ENCODE results near the gene MGAT2.
"Not testable (repeated sequence)": the region's sequence is repeated elsewhere in the genome, so short reads cannot be mapped to it uniquely, and the experiment has no call there.

MGAT2 gene

DNA sequence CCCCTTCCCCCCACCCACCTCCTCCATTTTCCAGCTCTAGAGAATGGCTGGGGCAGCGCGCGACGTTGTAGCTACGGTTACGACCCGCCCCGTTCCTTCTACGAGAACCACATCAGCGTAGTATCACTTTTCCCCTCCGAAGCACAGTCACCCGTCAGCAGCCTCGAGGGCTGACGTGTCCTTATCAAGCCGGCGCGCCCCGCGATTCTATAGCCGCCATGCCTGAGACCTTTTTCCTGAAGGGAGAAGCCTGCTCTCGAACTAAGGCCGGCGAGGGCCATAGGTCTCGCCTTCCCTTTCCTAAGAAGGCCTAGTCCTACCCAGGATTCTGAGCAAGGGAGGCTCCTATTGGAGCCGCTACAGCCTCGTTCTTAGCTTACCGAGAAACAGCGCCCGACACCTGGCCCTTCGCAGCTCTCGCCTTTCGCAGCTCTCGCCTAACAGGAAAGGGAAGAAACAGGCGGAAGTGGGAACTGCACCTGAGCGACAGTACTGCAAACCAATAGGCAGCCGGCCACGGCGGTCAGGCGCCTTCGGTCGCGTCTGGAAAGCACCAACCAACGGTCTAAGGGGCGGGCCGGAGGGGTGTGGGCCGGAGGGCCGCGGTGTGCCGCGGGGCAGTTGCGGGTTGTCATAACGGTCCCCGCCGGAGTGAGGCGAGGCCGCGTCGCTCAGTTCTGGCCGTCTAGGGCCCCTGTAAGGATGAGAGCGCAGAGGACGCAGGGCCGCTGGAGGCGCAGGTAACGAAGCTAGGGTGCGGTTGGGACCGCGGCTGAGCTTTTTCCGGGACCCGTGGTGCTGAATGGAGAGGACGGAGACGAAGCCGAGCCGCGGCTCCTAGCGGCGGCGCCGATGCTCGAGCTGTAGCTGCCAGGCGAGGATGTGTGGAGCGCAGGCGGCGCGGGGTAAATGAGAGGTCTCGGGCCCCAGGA lies at the start of gene MGAT2, which contains the start of gene RPL36AL:
MGAT2 (plus strand) TSS at position 618 of the 932 bp plus-strand sequence. CDS start 470 bp downstream, outside the sequence.
RPL36AL (minus strand) TSS at position 445 of the 932 bp plus-strand sequence. CDS start 1,522 bp downstream, outside the sequence.
- peaks cover 19% of the 10 kb centered on the region for H3K4me1 ChIP-seq
- DNase-seq (ENCODE audit: low spot score in 2 of 2): peak; percentile 96 to 99
- H3K36me3 ChIP-seq (replicated peaks): peaks cover 27% of the 10 kb centered on the region
- H3K4me3 ChIP-seq: peak within 1 kb of the TSS; percentile 83
- H3K9me3 ChIP-seq: no peaks in the 10 kb centered on the region
- H3K27me3 ChIP-seq (ENCODE audit: low read depth): no peaks in the 10 kb centered on the region
- in situ Hi-C loops (cut with MboI; ENCODE audit: low sequenced_read_pairs): no loop called here

DNA sequence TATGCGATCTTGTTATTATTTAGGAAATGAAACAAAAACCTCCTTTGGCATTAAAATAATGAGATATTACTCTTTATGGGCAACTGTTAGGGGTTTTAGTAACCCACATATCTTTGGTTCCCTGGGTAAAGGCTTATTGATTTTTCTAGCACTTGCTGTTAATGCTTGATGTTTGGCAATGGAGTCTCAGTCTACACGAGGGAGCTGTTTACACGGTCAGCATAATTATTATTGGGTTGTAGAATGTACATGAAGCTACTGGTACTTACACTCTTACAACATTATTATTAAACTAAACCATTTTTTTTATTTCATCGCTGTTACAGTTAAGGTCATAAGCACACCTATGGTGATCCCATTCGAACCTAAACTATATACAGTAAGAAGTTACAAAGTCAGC lies 46.6 kb upstream of the MGAT2 start:
- H3K9me3 ChIP-seq: no peaks in the 10 kb centered on the region
- no peaks in the 10 kb centered on the region for H3K4me1 ChIP-seq
- H3K4me3 ChIP-seq: no peak overlapping the region
- DNase-seq (ENCODE audit: low spot score in 2 of 2): no peak
- in situ Hi-C loops (cut with MboI; ENCODE audit: low sequenced_read_pairs): no loop called here
- H3K27me3 ChIP-seq (ENCODE audit: low read depth): no peaks in the 10 kb centered on the region
- H3K36me3 ChIP-seq (replicated peaks): peaks cover 40% of the 10 kb centered on the region

DNA sequence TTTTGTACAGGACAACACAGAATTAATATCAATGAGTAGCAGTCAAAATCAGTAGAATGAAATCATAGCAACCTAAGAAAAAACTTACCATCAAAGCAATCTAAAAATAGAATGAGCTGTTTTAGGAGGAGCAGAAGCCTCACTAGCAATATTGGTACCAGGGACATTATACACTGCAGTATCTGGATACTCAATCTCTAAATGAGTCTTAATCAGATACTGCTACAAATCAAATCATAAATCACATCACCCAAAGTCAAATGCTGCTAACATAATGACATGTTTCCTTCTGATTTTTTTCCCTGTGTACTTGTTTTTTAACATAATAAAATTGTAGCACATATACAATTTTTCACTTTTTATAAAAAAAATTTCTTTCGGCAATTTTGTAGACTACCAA lies 42.5 kb upstream of the MGAT2 start:
- Histone ChIP-seq H3K4me1 (peaks cover 5% of the 10 kb centered on the region; the same call in 1 of the 2 replicates), H3K9me3 (no peaks in the 10 kb centered on the region), H3K27me3 (ENCODE audit: low read depth) (no peaks in the 10 kb centered on the region), H3K36me3 (replicated peaks) (peaks cover 53% of the 10 kb centered on the region), H3K4me3 (no peak overlapping the region)
- in situ Hi-C loops (cut with MboI; ENCODE audit: low sequenced_read_pairs): no loop called here
- DNase-seq (ENCODE audit: low spot score in 2 of 2): no peak

DNA sequence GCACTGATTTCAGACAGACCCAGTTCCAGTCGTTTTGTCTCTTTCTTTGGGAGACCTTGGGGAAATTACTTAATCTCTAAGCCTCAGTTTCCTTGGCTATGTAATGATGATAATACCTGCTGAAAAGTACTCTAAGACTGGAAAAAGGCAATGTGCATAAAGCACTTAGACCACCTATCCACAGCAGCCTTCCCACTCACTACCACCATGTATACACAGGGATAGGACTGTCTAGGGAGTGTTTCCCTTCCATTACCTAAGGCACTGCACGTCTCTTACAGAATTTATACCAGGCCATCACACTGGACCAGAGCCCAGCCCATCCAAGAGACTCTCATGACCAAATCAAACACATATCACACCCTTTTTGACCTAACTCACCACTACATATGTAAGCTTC lies 40.8 kb upstream of the MGAT2 start:
- no peak for DNase-seq (ENCODE audit: low spot score in 2 of 2)
- Histone ChIP-seq H3K36me3 (replicated peaks) (peaks cover 55% of the 10 kb centered on the region), H3K4me1 (peaks cover 9% of the 10 kb centered on the region), H3K4me3 (no peak overlapping the region), H3K9me3 (no peaks in the 10 kb centered on the region), H3K27me3 (ENCODE audit: low read depth) (no peaks in the 10 kb centered on the region)
- in situ Hi-C loops (cut with MboI; ENCODE audit: low sequenced_read_pairs): no loop called here

DNA sequence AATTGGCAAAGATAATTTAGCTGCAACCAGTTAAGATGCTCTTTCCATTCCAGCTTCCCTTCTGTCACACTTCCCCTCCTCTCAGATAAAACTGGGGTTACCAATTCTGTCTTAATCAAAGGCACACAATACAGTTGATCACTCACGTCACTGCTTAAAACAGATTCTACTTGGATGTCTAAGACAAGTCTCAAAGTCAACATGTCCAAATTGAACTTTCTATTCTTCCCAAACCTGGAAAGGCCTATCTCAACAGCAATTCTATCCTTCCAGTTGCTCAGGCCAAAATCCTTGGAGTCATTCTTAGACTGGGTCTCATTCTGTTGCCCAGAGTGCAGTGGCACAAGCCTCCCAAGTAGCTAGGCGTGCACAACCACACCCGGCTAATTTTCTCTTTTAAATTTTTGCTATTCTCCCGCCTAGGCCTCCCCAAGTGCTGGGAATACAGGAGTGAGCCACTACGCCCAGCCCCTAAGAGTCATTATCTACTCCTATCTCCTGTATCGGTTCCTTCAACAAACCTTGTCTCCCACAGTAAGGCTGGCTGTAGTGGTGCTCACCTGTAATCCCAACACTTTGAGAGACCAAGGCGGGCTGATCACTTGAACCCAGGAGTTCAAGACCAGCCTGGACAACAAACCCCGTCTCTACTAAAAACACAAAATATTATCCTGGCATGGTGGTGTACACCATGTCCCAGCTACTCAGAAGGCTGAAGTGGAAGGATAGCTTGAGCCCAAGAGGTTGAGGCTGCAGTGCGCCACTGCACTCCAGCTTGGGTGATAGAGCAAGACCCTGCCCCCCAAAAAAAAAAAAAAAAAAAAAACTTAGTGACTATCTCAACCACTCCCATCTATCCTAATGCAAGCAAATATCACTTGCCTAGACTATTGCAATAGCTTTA lies 39.1 kb upstream of the MGAT2 start:
- H3K4me1 ChIP-seq: peaks cover 9% of the 10 kb centered on the region
- H3K36me3 ChIP-seq (replicated peaks): peaks cover 57% of the 10 kb centered on the region
- no peaks in the 10 kb centered on the region for H3K27me3 ChIP-seq (ENCODE audit: low read depth)
- no peak overlapping the region for H3K4me3 ChIP-seq
- DNase-seq (ENCODE audit: low spot score in 2 of 2): no peak
- no peaks in the 10 kb centered on the region for H3K9me3 ChIP-seq
- in situ Hi-C loops (cut with MboI; ENCODE audit: low sequenced_read_pairs): no loop called here

DNA sequence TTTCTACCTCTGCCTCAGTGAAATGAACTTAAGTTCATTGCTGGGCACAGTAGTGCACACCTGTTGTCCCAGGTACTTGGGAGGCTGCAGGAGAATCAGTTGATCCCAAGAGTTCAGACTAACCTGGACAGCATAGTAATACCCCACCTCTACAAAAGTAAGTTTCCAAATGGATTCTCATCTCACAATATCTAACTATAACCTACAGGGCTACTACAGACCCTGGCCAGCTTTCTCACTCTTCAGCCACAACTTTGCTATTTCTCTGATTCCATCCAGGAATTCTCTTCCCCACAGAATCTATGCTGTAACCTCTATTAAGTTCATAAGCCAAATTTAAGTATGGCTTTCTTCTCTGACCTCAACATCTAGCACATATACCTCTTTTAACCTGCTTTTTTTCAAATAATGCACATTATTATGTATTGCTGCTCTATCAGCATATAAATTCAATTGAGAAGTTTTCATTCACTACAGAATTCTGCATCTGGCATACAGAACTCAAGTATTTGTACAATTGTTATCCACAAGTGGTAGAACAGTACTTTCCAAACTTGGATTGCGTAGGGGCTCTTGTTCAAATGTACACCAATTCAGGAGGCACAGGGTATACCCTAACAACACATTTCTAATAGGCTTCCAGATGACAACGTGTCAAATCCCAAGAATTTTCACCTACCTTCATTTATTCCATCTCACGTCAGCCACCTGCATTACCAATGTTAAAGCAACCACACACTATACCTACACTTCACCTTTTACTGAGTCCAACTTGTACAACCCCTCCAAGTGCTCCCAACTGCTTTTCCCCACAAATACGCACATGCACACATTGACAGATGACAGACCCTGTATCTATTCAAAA lies 38.3 kb upstream of the MGAT2 start:
- H3K36me3 ChIP-seq (replicated peaks): peaks cover 48% of the 10 kb centered on the region
- DNase-seq (ENCODE audit: low spot score in 2 of 2): no peak
- H3K27me3 ChIP-seq (ENCODE audit: low read depth): no peaks in the 10 kb centered on the region
- H3K4me1 ChIP-seq: peaks cover 9% of the 10 kb centered on the region
- in situ Hi-C loops (cut with MboI; ENCODE audit: low sequenced_read_pairs): no loop called here
- H3K4me3 ChIP-seq: no peak overlapping the region
- H3K9me3 ChIP-seq: no peaks in the 10 kb centered on the region

DNA sequence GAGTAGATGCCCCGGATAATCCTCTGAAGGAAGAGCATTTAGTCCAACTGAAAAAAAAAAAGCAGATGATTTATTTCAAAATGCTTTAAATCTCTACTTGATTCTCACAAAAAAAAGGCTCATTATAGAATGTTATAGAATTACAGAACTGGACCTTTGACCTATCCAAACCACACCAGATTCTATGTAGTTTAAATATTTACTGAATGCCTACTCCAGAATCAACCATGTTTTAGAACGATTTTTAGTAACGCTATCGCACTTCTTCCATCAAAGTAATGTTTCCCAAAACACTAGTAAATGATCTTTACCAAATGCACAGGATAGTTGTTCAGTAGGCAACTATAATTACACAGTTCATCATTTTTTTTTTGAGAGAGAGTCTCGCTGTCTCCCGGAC lies 37.0 kb upstream of the MGAT2 start:
- Histone ChIP-seq H3K27me3 (ENCODE audit: low read depth) (no peaks in the 10 kb centered on the region), H3K9me3 (no peaks in the 10 kb centered on the region), H3K4me1 (peaks cover 9% of the 10 kb centered on the region), H3K36me3 (replicated peaks) (peaks cover 41% of the 10 kb centered on the region), H3K4me3 (peak overlapping the region; percentile 95)
- in situ Hi-C loops (cut with MboI; ENCODE audit: low sequenced_read_pairs): no loop called here
- no peak for DNase-seq (ENCODE audit: low spot score in 2 of 2)

DNA sequence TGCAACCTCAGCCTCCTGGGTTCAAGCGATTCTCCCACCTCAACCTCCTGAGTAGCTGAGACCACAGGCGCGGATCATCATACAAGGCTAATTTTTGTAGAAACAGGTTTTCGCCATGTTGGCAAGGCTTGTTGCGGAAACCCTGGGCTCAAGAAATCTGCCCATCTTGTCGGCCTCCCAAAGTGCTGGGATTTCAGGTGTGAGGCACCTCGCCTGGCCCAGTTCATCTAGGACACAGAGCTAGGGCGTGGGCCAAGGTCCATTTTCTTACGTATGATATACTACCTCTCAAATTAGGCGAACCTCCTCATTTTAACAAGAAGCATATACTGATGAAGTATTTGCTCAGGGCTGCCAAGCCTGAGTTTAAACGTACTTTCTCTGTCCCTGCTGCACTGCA lies 36.5 kb upstream of the MGAT2 start:
- no peaks in the 10 kb centered on the region for H3K9me3 ChIP-seq
- H3K4me1 ChIP-seq: peaks cover 9% of the 10 kb centered on the region
- in situ Hi-C loops (cut with MboI; ENCODE audit: low sequenced_read_pairs): no loop called here
- no peak for DNase-seq (ENCODE audit: low spot score in 2 of 2)
- H3K36me3 ChIP-seq (replicated peaks): peaks cover 41% of the 10 kb centered on the region
- peak overlapping the region; percentile 95 for H3K4me3 ChIP-seq
- H3K27me3 ChIP-seq (ENCODE audit: low read depth): no peaks in the 10 kb centered on the region

DNA sequence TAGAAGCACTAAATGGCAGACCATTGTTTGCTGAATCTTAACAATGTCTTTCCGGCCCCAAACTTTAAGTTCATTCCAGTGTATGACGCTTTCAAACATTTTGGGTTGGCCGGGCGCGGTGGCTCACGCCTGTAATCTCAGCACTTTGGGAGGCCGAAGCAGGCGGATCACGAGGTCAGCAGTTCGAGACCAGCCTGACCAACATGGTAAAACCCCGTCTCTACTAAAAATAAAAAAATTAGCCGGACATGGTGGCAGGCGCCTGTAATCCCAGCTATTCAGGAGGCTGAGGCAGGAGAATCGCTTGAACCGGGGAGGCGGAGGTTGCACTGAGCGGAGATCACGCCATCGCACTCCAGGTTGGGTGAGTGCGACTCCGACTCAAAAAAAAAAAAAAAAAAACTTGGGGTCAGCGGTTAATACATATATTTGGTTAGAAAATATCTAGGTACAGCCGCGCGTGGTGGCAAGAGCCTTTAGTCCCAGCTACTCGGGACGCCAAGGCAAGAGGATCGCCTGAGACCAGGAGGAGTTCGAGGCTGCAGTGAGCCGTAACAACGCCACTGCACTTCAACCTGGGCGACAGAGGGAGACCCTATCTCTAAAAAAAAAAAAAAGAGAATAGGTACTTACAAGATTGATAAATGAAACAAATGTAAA lies 35.5 kb upstream of the MGAT2 start:
- H3K4me1 ChIP-seq; H3K27me3 ChIP-seq (ENCODE audit: low read depth); H3K9me3 ChIP-seq; in situ Hi-C loops (cut with MboI; ENCODE audit: low sequenced_read_pairs): not testable (repeated sequence)
- Histone ChIP-seq H3K36me3 (replicated peaks) (peaks cover 41% of the 10 kb centered on the region), H3K4me3 (peak overlapping the region; percentile 95)
- peak in 1 of 2 experiments; percentile 55 for DNase-seq (ENCODE audit: low spot score in 2 of 2)

DNA sequence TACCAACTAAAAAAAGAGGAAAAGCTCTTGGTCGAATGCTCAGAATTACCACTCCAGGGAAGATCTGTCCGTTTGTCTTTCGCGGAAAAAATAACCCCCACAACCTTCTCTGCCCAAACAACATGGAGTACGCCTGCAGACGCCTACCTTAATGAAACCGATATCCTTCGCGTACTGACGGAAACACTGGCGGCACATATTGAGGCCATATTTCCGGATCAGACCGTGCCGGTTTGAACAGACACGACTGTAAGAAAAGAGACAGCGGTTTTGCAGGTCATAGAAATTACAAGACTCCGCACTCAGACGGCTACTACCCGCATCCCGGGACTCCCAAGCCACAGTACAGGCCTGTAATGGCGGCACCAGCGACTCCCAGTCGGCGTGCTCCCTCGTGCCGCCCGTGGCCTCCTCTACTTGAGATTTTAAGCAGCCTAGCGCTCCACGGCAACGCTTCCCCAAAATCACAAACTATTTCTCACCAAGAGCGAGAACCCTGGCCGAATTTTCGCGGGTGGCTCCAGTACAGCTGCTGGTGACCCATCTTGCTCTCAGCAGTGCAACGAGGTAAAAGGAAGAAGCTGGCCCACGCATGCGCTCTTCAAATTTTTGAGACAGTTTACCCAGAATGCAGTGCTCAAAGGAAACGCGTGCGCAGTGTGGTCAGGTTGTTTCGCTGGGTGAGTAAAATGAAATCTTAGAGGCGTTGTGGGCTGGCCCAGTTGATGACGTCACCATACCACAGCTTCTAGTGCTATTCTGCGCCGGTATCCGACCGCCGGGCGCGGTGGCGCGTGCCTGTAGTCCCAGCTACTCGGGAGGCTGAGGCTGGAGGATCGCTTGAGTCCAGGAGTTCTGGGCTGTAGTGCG lies 34.6 kb upstream of the MGAT2 start, which contains the start of gene RPS29:
RPS29 (minus strand) TSS at position 578 of the 870 bp plus-strand sequence; CDS start at position 544, 34 bp downstream.
- H3K27me3 ChIP-seq (ENCODE audit: low read depth): no peaks in the 10 kb centered on the region
- no peaks in the 10 kb centered on the region for H3K9me3 ChIP-seq
- in situ Hi-C loops (cut with MboI; ENCODE audit: low sequenced_read_pairs): no loop called here
- DNase-seq (ENCODE audit: low spot score in 2 of 2): peak; percentile 97
- H3K36me3 ChIP-seq (replicated peaks): peaks cover 41% of the 10 kb centered on the region
- peaks cover 9% of the 10 kb centered on the region for H3K4me1 ChIP-seq
- H3K4me3 ChIP-seq: peak within 1 kb of the TSS; percentile 95

DNA sequence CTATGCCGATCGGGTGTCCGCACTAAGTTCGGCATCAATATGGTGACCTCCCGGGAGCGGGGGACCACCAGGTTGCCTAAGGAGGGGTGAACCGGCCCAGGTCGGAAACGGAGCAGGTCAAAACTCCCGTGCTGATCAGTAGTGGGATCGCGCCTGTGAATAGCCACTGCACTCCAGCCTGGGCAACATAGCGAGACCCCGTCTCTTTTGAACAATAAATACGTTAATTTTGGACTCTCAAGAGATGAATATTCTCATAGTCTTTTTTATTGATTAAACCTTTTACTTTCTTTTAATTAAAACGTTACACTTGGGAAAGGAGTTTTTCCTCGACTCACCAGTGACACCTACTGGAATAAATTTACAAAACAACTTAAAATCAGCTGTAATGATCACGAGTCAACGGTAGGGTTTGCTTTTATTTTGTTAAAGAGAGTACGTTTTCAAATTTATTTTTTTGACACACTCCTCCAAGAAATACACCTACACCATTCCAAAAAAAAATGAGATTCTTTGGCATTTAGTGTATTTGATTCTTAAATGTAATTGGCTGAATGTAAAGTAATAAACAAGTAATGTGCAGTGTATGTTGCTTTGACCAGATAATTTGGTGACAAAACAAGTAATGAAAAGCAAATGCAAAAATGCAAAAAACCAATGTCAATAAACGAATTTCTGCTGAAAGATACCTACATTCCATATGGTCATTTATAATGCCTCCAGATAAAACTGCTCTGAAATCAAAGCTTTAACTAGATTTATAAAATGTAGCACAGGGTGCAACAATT lies 33.7 kb upstream of the MGAT2 start:
- peak overlapping the region; percentile 95 for H3K4me3 ChIP-seq
- H3K36me3 ChIP-seq (replicated peaks): peaks cover 38% of the 10 kb centered on the region
- in situ Hi-C loops (cut with MboI; ENCODE audit: low sequenced_read_pairs): no loop called here
- no peaks in the 10 kb centered on the region for H3K9me3 ChIP-seq
- no peaks in the 10 kb centered on the region for H3K27me3 ChIP-seq (ENCODE audit: low read depth)
- peak; percentile 72 to 73 for DNase-seq (ENCODE audit: low spot score in 2 of 2)
- peaks cover 9% of the 10 kb centered on the region for H3K4me1 ChIP-seq

Measured in HAP-1 (cell line).